HG03139 (cell line): ENCODE data around the gene STIM2.
"Not testable (repeated sequence)": the region's sequence is repeated elsewhere in the genome, so short reads cannot be mapped to it uniquely, and the experiment has no call there.

Source experiments
- ATAC-seq: cut with Tn5 transposase; IDR thresholded peaks from one replicate; pipeline ENCODE4 v1.9.1; 2021; ENCODE audit not compliant: unreplicated experiment

The STIM2 gene

DNA sequence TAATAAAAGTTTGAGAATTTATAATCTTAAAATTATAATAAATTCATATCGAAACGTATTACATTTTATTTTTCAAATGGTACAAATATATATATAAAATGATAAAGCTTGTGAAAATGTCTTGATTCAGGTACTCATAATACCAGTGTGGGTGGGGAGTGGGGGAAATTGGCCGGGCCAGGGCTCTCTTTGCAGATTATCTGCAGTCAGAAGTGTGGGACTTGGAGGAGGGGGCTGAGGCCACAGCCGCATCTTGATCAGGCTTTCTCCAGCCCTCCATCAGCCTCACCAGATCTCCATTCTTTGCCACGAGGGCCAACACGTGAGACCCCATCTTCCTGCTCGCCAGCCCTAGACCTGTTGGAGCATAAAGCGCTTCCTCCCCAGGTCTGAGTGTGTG, 86.7 kb downstream of the STIM2 start:
- ATAC-seq, result no peak

DNA sequence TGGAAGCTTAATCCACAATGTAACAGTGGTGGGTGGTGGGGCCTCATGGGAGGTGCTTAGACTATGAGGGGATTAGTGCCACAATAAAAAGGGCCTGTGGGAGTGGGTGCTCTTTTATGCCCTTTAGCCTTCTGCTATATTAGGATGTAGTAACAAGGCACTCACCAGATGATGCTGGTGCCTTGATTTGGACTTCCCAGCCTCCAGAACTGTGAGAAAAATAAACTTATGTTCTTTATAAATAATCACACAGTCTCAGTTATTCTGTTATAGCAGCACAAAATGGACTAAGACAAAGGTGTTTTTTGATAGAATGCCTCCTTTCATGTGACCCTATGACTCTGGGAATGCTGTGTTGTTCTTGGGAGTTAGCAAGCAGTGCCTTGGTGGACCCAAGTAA, 89.8 kb downstream of the STIM2 start:
- no peak for ATAC-seq

DNA sequence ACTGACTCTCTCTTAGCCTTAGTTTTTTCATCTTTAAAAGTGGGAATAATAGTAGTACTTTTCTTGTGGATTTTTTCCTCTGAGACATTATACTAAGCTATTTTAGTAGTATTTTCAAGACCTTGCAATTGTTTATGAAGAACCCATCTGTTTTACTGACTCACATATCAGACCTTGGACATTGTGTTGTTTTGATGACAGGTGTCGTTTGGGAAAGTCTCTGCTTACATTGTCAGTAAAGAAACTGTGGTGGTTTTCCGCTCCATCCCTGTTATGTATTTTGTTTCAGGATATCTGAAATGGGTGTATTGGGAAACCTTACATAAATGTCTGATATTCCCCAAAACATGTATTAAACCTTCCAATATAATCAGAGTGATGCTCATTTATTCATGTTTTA, 92.2 kb downstream of the STIM2 start:
- ATAC-seq, result no peak

DNA sequence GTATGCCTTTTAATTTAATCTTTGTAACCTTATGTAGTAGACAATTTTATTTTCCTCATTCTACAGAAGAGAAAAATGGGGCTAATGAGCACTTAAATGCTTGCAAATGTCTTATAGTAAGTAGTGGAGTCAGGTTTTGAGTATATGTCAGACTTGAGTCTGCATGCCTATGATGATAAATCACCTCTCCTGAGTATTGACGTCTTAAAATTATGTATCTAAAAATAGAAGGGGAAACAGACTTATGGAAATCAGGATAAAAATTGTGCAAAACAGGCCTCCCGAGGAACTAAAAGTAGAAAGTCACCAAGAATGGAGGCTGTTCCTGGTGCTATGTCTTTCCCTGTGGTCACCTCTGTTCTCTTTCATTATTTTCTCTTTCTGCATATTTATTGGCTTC, 92.7 kb downstream of the STIM2 start:
- ATAC-seq, result no peak

DNA sequence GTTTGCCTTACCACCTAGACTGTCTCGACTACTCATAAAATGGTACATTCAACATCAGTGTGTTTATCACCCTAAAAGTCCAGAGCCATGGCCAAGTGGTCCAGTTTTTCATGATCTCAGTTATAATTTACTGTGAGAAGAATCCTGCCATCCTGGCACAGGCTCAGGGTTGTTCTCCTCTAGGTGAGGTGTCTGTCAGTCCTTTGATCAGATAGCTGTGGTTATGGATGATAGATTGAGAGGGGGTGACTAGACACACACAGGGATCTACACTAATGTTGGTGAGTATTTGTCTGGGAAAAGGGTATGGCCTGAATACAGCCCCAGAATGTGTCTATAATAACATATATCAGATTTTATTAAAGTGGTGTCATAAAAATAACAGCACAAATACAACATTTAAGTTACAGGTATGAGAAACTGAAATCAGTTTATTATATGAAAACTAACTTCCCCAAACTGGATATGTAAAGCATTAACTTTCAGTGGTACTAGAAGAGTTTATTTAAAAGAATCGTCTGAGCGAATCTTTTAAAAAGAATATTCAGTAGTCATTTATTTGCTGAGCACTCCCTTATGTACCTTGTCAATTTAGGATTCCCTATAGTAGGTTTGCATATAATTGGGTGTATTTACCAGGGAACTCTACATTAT, 93.3 kb downstream of the STIM2 start:
- no peak for ATAC-seq

DNA sequence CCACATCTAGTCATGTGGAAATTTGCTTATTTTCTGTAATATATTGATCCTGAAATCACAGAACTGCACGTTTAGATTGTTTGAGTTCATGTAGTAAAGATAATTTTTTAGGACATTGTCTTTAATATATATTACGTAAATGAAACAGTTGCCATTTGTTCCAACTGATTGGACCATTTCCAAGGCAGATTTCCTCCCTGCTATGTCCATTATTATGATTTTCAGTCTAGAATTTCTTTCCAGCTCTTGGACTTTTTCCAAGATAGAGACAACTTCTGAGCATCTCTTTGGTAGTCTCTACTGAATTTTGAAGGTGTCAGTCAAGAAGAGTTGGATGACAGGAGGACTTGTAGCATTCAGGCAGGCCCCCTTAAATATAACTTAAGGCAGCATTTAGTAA, 94.6 kb downstream of the STIM2 start:
- ATAC-seq, result no peak

DNA sequence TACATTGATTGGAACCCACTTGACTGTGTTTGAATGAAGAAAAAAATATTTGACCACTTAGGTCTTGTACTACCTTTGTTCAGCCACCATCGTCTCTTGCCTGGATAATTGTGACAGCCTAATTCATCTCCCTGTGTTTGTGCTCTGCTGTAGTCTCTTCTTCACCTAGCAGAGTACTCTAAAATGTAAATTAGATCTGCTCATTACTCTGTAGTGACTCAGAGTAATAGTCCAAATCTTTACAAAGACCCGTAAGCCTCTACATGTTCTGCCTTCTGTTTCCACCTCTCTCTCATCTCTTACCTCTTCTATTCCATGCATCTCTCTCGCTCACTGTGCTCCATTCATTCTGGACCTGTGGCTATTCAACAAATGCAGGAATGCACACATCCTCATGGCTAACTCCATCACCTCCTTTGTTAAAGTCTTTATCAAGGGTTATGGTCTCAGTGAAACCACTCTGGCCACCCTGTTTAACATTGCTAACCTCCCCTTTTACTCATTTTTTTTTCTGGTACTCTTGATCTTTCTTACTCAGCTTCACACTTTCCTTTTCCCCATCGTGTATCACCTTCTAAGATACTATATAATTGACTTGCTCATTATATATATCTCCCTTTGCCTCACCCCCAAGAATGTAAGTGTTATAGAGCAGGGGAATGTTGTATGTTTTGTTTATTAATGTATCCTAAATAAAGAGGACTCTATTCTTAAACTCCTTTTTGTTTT, 98.4 kb downstream of the STIM2 start:
- ATAC-seq, result no peak

DNA sequence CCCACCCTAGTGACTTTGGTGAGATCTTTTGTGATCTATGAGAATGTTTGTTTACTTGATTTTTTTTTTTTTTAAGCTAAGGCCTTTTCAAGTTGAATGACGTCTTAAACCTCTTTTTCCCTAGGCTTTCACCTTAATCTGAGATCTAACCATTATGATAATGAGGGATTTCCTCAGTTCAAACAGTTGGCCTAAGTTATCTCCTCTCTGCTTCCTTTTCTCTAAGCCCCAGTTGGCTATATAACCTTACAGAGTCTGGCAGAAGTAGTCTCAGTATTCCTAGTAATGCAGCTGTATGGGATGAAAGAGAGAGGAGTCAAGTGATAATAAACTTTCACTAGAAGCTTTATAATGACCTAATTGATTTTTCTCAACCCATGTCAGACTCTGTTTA, 99.0 kb downstream of the STIM2 start:
- no peak for ATAC-seq

DNA sequence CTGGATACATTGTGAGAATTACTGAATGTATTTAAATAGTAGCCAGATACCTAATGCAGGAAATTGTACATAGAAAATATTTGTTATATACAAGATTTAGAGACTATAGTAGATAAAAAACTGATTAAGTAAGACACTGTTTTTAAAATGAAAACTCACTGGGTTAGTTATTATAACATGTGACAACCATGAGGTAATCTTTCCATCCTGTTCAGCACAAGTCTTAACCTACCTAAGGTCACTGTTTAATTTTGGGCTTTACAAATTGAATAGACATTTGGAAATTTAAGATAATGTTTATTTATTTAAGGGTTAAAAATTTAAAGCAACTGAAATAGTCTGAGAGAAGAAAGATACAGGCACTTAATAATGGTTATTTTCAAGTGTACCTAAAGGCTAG, 102.1 kb downstream of the STIM2 start:
- no peak for ATAC-seq

DNA sequence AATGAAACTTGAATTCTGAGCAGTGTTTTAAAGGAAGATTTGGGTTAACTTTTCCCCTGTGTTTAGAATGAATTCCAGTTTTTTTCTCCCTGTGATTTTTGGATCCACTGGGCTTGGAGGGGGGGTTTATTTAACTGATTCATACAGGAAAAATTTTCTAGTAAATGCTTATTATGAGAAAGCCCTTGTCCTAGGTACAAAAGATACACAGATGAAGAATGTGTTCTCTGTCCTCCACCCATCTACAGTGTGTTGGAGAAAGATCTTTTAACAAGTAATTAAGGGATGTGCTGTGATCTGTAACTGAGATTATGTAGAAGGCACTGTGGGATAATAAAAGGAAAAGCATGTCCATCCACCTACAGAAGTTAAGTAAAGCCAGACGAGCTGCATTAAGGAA, 103.9 kb downstream of the STIM2 start:
- ATAC-seq, result no peak

DNA sequence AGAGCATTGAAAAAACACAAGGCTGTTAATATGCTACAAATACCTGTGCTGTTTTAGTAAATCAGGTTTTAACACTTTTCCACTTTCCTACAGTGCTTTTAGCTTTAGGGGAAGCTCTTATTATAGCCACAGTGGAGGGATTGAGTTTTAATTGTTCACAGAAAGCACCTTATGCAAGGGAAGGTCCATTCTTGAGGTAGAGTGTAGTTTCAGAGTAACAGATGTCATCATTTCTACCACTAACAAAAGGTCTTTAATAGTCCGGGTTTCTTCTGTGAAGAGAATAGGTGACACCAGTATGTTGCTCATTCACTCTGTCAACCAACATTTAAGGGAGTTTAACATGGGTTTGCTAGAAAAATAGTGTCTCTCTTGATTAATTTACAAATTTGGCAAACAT, 104.4 kb downstream of the STIM2 start:
- ATAC-seq, result no peak

DNA sequence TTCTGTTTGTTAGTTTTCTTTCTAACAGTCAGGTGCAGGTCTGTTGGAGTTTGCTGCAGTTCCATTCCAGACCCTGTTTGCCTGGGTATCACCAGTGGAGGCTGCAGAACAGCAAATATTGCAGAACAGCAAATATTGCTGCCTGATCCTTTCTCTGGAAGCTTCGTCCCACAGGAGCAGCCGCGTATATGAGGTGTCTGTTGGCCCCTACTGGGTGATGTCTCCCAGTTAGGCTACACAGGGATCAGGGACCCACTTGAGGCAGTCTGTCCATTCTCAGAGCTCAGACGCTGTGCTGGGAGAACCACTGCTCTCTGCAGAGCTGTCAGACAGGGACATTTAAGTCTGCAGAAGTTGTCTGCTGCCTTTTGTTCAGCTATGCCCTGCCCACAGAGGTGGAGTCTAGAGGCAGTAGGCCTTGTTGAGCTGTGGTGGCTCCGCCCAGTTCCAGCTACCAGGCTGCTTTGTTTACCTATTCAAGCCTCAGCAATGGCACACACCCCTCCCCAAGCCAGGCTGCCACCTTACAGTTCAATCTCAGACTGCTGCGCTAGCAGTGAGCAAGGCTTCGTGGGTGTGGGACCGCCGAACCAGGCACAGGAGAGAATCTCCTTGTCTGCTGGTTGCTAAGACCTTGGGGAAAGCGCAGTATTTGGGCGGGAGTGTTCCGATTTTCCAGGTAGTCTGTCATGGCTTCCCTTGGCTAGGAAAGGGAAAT, 115.0 kb downstream of the STIM2 start:
- ATAC-seq, result not testable (repeated sequence)

DNA sequence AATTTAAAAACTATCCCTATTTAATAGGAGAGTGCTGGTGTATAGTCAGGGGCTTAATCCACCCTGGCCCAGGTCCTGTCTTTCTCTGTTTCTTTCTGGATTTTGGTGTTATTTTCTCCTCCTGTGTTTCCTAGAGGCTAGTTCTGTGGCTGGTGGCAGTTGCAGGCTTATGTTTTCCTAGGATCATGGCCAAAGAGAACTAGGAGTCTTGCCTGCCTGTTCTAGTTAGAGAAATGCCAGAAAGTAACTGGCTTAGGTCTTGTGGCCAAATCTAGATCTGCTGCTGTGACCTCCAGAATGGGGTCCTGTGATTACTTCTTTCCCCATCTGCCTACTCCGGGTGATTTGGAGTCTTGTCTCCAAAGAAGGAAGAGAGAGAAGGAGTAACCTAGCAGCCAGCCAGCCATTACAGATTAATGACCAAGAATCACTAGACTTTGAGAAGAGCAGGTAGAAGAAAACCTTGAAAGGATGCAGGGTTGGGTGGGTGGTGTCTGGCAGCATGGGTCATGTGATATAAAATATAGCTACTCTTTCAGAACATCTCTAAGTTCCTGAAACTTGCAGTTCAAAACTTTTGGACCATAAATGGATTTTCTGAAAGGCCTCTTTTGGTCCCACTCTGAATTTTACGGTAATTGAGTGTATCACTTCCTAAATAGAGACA, 117.9 kb downstream of the STIM2 start:
- no peak for ATAC-seq

DNA sequence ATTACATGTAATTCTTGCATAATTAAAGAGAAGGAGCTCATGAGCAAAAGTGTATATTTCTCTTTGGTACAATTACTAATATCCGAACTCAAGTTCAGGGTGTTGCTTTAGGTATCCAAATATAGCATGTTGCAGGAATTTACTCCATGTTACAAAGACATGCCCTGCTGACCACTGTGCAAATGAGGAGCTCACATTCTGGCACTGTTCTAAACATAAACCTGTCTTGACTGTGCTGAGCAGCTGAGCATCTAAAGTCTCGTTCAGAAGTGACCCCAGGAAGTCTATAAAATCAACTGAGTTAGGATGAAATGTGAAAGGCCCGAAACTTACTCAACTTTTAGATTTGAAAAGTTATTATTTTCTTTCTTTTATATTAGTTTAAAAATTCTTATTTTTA, 124.3 kb downstream of the STIM2 start:
- no peak for ATAC-seq

DNA sequence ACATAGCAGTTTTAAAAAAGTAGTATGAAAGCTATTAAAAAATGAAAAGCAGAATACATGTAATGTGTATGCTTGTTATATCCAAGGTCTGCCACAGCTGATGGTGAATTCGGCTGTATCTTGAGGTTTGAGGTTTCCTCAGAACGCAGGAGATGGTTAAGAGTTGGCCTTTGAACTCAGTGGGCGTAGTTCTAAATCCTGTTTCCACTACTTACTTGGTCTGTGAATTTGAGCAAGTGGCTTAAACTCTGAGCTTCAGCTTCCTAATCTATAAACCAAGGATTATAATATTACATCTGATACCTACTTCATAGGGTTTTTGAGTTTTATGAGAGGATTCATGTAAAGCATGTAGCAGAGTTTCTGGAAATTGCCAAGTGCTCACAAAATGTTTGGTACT, 125.2 kb downstream of the STIM2 start:
- ATAC-seq, result peak; percentile 94

DNA sequence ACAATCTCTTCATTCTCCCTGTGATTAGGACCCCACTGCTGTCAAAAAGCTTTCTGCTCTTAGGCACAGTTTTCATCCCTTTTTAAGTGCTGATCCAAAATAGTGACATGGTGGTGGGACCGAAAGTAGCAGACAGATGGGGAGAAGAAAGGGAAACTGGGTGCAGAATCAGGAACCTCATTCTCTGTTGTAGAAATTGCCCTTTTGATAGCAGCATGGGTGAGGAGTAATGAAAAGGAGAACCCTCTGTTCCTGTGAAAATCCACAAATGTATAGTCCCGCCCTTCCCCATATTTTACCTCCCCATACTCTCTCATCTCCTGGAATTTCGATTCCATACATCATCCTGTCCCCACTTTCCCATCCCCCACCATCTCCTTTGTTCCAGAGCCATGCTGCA, 126.5 kb downstream of the STIM2 start:
- no peak for ATAC-seq

DNA sequence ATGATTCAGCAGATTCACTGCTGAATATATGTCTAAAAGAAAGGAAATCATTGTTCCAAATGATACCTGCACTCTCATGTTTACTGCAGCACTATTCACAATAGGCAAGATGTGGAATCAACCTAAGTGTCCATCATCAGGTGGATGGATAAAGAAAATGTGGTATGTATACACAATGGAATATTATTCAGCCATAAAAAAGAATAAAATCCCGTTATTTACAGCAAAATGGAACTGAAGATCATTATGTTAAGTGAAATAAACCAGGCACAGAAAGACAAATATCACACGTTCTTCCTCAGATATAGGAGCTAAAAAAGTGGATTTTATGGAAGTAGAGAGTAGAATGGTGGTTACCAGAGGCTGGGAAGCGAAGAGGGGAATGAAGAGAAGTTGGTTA, 130.4 kb downstream of the STIM2 start:
- ATAC-seq, result no peak

DNA sequence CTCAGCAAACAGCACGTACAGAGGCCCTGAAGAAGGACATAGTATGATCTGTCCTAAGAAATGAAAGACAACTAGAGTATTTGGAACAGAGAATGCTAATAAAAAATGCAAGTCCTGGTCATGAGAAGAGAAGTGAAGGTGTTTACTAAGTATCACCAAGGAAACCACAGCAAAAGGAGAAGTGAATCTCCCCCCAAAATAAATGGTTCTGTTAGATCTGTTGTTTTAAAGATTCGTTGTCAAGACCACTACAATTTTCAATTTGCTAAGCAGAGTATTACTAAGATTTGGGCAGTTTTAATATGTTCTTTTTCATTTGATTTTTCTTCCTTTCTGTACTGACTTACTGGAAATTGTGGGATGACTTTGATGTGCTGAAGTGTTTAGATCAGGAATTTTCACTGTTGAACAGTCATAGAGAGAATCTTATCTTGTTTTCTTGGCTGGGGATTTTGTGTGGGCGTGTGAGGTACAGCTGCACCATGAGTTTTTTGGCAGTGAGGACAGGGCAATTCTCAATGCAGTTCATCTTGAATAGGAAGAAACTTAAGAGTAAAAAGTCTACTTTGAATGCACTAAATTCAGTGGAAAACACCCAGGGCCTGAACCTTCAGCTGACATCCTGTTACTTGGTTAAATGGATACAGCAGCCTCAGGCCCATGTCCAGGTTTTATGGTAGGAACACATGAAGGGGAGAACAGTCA, 132.2 kb downstream of the STIM2 start:
- peak; percentile 92 for ATAC-seq

DNA sequence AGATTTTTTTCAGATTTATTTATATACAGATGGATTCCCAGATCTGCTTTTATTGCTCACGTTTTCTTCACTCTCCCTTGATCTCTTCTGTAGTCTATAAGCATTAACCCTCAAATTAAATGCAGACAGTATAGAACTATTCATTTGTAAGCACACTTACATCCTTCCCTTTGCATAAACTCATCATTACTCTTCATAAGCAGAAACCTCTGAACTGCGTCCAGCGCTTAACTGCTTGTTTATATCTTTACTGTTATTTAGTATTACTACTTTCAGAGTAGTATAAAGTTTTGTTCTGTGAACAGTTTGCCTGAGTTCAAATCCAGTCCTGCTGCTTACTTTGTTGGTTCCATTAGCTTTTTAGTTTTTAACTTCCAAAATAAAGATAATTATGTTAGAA, 132.9 kb downstream of the STIM2 start:
- no peak for ATAC-seq

DNA sequence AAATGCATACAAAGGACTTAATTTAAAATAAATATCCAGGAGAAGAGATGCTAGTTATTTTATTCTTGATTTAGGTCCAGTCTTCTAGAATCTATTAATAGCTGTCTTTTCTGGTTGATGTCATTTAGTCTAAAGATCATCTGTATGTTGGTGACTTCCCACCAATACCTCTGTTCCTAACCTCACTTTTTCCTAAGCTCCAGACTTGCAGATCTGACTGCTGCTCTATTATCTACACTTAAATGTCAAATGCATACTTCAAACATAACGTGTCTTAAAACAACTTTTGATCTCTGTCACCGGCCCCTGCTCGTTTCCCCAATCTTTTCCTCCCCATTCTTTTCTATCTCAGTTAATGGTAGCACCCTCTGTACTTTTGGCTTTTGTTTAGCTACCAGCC, 133.3 kb downstream of the STIM2 start:
- ATAC-seq, result no peak

DNA sequence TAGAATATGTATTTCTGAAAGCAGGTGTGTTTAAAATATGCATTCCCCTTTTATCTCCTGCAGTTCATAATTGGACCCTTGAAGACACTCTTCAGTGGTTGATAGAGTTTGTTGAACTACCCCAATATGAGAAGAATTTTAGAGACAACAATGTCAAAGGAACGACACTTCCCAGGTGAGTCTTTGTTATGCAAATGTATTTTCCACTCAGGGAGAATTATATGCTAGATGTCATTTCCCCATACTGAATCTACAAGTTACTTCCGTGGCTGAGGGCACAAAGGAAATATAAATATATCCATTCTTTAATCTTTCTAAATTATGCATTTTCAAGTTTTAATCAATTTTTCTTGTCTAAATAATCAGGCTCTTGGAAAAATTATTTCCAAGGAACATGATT, 134.7 kb downstream of the STIM2 start:
- no peak for ATAC-seq
